Muscle layer of duodenum (tissue), 2 donors: ENCODE results near the gene CYP2C18.
"Not testable (repeated sequence)": the region's sequence is repeated elsewhere in the genome, so short reads cannot be mapped to it uniquely, and the experiment has no call there.

Experiments used
- H3K27ac ChIP-seq: one replicate; pipeline ENCODE4 v1.7.0; 2013; ENCODE audit warnings: mild to moderate bottlenecking, low read length
- H3K27me3 ChIP-seq: one replicate; pipeline ENCODE4 v1.7.0; 2013; ENCODE audit warnings: low read depth, mild to moderate bottlenecking, control low read depth, low read length
- H3K36me3 ChIP-seq, 2 donors: one replicate each; pipeline ENCODE4 v1.7.0; 2013; ENCODE audit warnings: low read length in 2 of 2, control low read depth in 1 of 2, mild to moderate bottlenecking in 1 of 2; ENCODE audit not compliant: insufficient read depth in 2 of 2, control insufficient read depth in 1 of 2
- H3K4me1 ChIP-seq, 2 donors: one replicate each; pipeline ENCODE4 v1.7.0; 2013; ENCODE audit warnings: low read length in 2 of 2, mild to moderate bottlenecking in 2 of 2, control low read depth in 1 of 2, moderate library complexity in 1 of 2; ENCODE audit not compliant: insufficient read depth in 2 of 2, control insufficient read depth in 1 of 2
- H3K4me3 ChIP-seq, 2 donors: one replicate each; pipeline ENCODE4 v1.7.0; 2013; ENCODE audit warnings: low read length in 2 of 2, low read depth in 1 of 2, mild to moderate bottlenecking in 1 of 2
- H3K9me3 ChIP-seq, 2 donors: one replicate each; pipeline ENCODE4 v1.7.0; 2013; ENCODE audit warnings: low read length in 2 of 2, control low read depth in 1 of 2, mild to moderate bottlenecking in 1 of 2; ENCODE audit not compliant: control insufficient read depth in 1 of 2
- donor health status: healthy.

Gene CYP2C18

GRCh38 chr10:94683214-94684054 lies at the start of gene CYP2C18:
Gene CYP2C18, plus strand, starts transcription at chr10:94683729. Its CDS starts 91 bp downstream, at chr10:94683820.
- Histone ChIP-seq H3K36me3 (no peaks in the 10 kb centered on the region), H3K4me3 (peak within 1 kb of the TSS in 1 of 2 donors; percentile 28), H3K27me3 (no peaks in the 10 kb centered on the region), H3K4me1 (no peaks in the 10 kb centered on the region), H3K27ac (no peak within 1 kb of the TSS), H3K9me3 (peaks cover 0 to 11% of the 10 kb centered on the region in 2 donors)

- not testable (repeated sequence) for H3K27ac ChIP-seq, H3K4me3 ChIP-seq, H3K4me1 ChIP-seq, H3K9me3 ChIP-seq, H3K27me3 ChIP-seq, H3K36me3 ChIP-seq
Observed at GRCh38 chr10:94638097-94638496, 45.4 kb upstream of the CYP2C18 start.

DNA sequence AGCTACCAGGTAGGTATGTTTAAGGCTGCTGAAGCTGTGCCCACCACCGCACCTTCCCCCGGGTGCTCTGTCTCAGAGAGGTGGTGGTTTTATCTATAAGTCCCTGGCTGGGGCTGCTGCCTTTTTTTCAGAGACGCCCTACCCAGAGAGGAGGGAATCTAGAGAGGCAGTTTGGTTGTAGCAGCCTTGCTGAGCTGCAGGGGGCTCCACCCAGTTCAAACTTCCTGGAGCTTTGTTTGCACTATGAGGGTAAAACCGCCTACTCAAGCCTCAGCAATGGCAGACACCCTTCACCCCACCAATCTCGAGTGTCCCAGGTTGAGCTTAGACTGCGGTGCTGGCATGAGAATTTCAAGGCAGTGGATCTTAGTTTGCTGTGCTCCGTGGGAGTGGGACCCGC lies 43.6 kb upstream of the CYP2C18 start:
- H3K4me1 ChIP-seq, result no peaks in the 10 kb centered on the region
- H3K4me3 ChIP-seq, result no peak overlapping the region
- no peaks in the 10 kb centered on the region for H3K36me3 ChIP-seq
- H3K27me3 ChIP-seq, result no peaks in the 10 kb centered on the region
- no peak overlapping the region for H3K27ac ChIP-seq
- H3K9me3 ChIP-seq, result peaks cover 0 to 7% of the 10 kb centered on the region in 2 donors

GRCh38 chr10:94640562-94640961 lies 43.0 kb upstream of the CYP2C18 start:
- H3K27ac ChIP-seq, result no peak overlapping the region
- H3K4me3 ChIP-seq, result no peak overlapping the region
- H3K4me1 ChIP-seq, result no peaks in the 10 kb centered on the region
- no peaks in the 10 kb centered on the region for H3K27me3 ChIP-seq
- no peaks in the 10 kb centered on the region for H3K36me3 ChIP-seq
- peaks cover 0 to 7% of the 10 kb centered on the region in 2 donors for H3K9me3 ChIP-seq

GRCh38 chr10:94641480-94641879 lies 42.0 kb upstream of the CYP2C18 start:
- H3K27ac ChIP-seq, result no peak overlapping the region
- no peaks in the 10 kb centered on the region for H3K4me1 ChIP-seq
- H3K9me3 ChIP-seq, result peaks cover 0 to 7% of the 10 kb centered on the region in 2 donors
- H3K4me3 ChIP-seq, result no peak overlapping the region
- H3K27me3 ChIP-seq, result no peaks in the 10 kb centered on the region
- H3K36me3 ChIP-seq, result no peaks in the 10 kb centered on the region

GRCh38 chr10:94644352-94644751 lies 39.2 kb upstream of the CYP2C18 start:
- H3K27ac ChIP-seq, result no peak overlapping the region
- no peaks in the 10 kb centered on the region for H3K4me1 ChIP-seq
- no peaks in the 10 kb centered on the region for H3K9me3 ChIP-seq
- H3K36me3 ChIP-seq, result no peaks in the 10 kb centered on the region
- no peaks in the 10 kb centered on the region for H3K27me3 ChIP-seq
- no peak overlapping the region for H3K4me3 ChIP-seq

DNA sequence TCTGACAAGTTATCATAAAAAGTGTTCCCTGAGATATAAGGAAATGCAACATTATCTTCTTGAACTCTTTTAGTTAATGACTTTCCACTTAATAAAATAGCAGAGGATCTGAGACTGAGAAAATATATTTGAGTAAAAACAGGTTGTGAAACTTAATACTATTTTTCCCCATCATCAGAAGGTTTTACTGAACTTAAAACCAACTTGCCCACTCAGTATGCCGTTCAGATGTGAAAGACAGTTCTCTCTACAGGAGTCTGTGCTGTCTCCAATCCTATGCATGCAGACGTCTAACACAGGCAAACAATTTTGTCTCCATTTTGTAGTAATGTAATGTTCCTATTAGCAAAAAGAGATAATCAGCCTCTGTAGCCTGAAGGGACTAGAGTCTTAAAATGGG lies 38.2 kb upstream of the CYP2C18 start:
- no peak overlapping the region for H3K4me3 ChIP-seq
- H3K27ac ChIP-seq, result no peak overlapping the region
- H3K36me3 ChIP-seq, result no peaks in the 10 kb centered on the region
- H3K4me1 ChIP-seq, result no peaks in the 10 kb centered on the region
- no peaks in the 10 kb centered on the region for H3K9me3 ChIP-seq
- no peaks in the 10 kb centered on the region for H3K27me3 ChIP-seq

DNA sequence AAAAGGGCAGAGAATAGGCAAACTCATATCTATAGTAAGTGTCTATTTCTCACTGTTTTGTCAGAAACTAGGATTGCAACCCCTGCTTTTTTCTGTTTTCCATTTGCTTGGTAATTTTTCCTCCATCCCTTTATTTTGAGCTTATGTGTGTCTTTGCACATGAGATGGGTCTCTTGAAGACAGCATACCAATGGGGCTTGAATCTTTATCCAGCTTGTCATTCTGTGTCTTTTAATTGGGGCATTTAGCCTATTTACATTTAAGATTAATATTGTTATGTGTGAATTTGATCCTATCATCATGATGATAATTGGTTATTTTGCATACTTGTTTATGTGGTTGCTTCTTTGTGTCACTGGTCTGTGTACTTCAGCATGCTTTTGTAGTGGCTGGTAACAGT lies 28.3 kb upstream of the CYP2C18 start:
- not testable (repeated sequence) for H3K4me1 ChIP-seq, H3K27ac ChIP-seq, H3K27me3 ChIP-seq, H3K4me3 ChIP-seq, H3K36me3 ChIP-seq
- H3K9me3 ChIP-seq, result peaks cover 0 to 18% of the 10 kb centered on the region in 2 donors

DNA sequence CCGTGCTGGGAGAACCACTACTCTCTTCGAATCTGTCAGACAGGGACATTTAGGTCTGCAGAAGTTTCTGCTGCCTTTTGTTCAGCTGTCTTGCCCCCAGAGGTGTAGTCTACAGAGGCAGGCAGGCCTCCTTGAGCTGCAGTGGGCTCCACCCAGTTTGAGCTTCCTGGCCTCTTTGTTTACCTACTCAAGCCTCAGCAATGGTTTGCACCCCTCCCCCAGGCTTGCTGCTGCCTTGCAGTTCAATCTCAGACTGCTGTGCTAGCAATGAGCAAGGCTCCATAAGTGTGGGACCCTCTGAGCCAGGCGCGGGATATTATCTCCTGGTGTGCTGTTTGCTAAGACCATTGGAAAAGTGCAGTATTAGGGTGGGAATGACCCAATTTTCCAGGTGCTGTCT lies 20.5 kb upstream of the CYP2C18 start:
- not testable (repeated sequence) for H3K36me3 ChIP-seq, H3K27me3 ChIP-seq, H3K9me3 ChIP-seq, H3K27ac ChIP-seq, H3K4me1 ChIP-seq, H3K4me3 ChIP-seq

DNA sequence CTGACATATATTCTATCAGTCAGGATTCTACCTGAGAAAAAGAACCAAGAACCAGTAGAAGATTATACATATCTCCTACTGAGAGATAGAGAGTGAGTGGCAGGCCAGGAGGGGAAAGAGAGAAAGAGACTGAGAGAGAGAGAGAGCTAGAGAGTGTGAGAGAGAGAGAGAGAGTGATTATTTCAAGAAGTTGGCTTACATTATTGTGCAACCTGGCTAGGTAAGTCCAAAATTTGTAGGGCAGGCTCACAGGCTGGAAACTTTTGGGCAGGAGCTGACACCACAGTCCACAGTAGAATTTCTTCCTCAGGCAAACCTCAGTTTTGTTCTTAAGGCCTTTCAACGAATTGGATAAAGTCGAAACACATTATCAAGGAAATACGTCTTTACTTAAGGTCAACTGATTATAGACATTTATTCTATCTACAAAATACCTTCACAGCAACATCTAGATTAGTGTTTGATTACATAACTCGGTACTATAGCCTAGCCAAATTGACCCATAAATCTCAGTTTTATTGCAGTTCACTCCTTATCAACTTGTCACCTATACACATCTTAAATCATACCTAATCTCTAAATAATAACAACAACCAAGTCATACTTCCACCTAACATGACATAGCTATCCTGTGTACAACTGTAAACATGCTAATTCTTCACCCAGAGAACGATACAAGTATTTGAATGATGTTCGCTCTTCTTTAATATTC lies 17.0 kb upstream of the CYP2C18 start:
- no peaks in the 10 kb centered on the region for H3K36me3 ChIP-seq
- no peaks in the 10 kb centered on the region for H3K4me1 ChIP-seq
- no peak overlapping the region for H3K4me3 ChIP-seq
- H3K27me3 ChIP-seq, result no peaks in the 10 kb centered on the region
- H3K9me3 ChIP-seq, result peaks cover 0 to 3% of the 10 kb centered on the region in 2 donors
- no peak overlapping the region for H3K27ac ChIP-seq

DNA sequence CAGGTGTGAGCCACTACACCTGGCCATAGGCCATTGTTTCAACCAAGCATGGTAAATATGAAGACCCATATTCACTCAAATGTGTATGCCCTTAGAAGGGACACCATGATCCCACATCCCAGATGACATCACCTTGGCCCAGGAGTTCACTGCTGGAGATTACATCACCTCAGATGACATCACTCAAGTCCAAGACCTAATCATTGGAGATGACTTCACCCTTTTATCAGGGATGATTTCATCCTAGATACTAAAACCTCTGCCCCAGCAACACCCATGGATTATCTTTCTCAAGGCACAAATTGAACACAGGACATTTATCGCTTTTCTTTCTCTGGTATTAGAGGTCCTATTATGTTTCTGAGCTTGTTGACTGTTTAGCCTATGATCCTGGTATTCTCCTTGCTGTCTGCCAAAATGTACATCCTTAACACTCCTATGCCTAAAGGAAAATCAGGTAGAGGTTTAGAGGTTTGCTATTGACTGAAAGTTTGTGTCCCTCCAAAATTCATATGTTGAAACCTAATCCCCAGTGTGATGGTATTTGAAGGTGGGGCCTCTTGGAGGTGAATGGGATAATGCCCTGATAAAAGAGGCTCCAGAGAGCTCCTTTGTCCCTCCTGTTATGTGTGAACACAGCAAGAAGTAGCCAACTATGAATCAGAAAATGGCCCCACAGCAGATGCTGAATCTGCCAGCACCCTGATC lies 9.8 kb upstream of the CYP2C18 start:
- no peak overlapping the region for H3K4me3 ChIP-seq
- no peaks in the 10 kb centered on the region for H3K9me3 ChIP-seq
- H3K4me1 ChIP-seq, result no peaks in the 10 kb centered on the region
- H3K27me3 ChIP-seq, result no peaks in the 10 kb centered on the region
- H3K36me3 ChIP-seq, result no peaks in the 10 kb centered on the region
- H3K27ac ChIP-seq, result no peak overlapping the region
